HCT116 (cell line): ENCODE measurements around the gene GRK5.

Source experiments
- ATF3 ChIP-seq: IDR thresholded peaks from 2 replicates; pipeline ENCODE4 v1.6.1; 2012
- CTCF ChIP-seq, 3 experiments: fragments of 200-600 bp in 1 of 3; sonication (generic) in 1 of 3; IDR thresholded peaks in 2 of 3; conservative IDR thresholded peaks in 1 of 3; 2 replicates each; pipeline ENCODE4 v1.5.1; 2012 to 2017; ENCODE audit warnings: low read depth in 2 of 3, low read length in 2 of 3, antibody characterized with exemption in 1 of 3, borderline replicate concordance in 1 of 3, control low read depth in 1 of 3, mild to moderate bottlenecking in 1 of 3, mixed read lengths in 1 of 3, mixed run types in 1 of 3, moderate library complexity in 1 of 3; ENCODE audit not compliant: insufficient read depth in 1 of 3
- EZH2 ChIP-seq: fragments of 200-600 bp; sonication (generic); IDR thresholded peaks from 2 replicates; pipeline ENCODE4 v1.6.1; 2017; ENCODE audit warnings: antibody characterized with exemption, mixed run types
- POLR2A ChIP-seq: IDR thresholded peaks from 2 replicates; pipeline ENCODE4 v1.7.0; 2011; ENCODE audit warnings: borderline replicate concordance; ENCODE audit not compliant: insufficient read depth, insufficient read length; ENCODE audit errors: extremely low read depth
- POLR2AphosphoS5 ChIP-seq: IDR thresholded peaks from 2 replicates; pipeline ENCODE4 v1.6.1; 2011; ENCODE audit warnings: mild to moderate bottlenecking, low read depth, low read length, moderate library complexity
- RAD21 ChIP-seq: IDR thresholded peaks from 2 replicates; pipeline ENCODE4 v1.6.1; 2012; ENCODE audit warnings: low read depth, mild to moderate bottlenecking
- REST ChIP-seq: IDR thresholded peaks from 2 replicates; pipeline ENCODE4 v1.6.1; 2012; ENCODE audit warnings: low read depth
- SIN3A ChIP-seq: IDR thresholded peaks from 2 replicates; pipeline ENCODE4 v1.6.1; 2012; ENCODE audit warnings: low read depth
- SP1 ChIP-seq: IDR thresholded peaks from 2 replicates; pipeline ENCODE4 v1.6.1; 2012; ENCODE audit warnings: low read depth
- YY1 ChIP-seq: IDR thresholded peaks from 2 replicates; pipeline ENCODE4 v1.6.1; 2011; ENCODE audit warnings: low read length, low read depth, moderate library complexity, mild to moderate bottlenecking; ENCODE audit not compliant: insufficient replicate concordance; ENCODE audit errors: extremely low read depth

- no peak for TF ChIP-seq CTCF (IDR thresholded peaks at IDR 0.05 in 2 of 3, conservative IDR thresholded peaks at IDR 0.05 in 1 of 3; ENCODE audit: borderline replicate concordance in 1 of 3, insufficient read depth in 1 of 3, low read depth in 2 of 3, low read length in 2 of 3)
- TF ChIP-seq EZH2 = no peak
- no peak for TF ChIP-seq RAD21
- no peak for TF ChIP-seq POLR2A
- TF ChIP-seq ATF3 = no peak
- no peak for TF ChIP-seq SIN3A
- no peak for TF ChIP-seq YY1
- TF ChIP-seq POLR2AphosphoS5 = no peak
- no peak for TF ChIP-seq REST
- no peak for TF ChIP-seq SP1
These were observed 275.6 kb downstream of the GRK5 start for GRCh38 chr10:119483001-119483400.
